A549 (cell line): ENCODE data around the gene SACM1L. TPM values are rescaled to one million over a fixed set of nuclear protein-coding genes. Genes with fewer than 3 reads are reported as not detected.

Experiments
- ATAC-seq, 2 experiments: fragments of 200-7000 bp in 1 of 2; fragments of >200 bp in 1 of 2; cut with Nextera tagmentation in 1 of 2; cut with Tn5 transposase in 1 of 2; 3 replicates each; pipeline versions ENCODE4 v1.8.0 to v1.9.1; 2018 to 2020; ENCODE audit warnings: mild to moderate bottlenecking in 1 of 2, moderate library complexity in 1 of 2
- CTCF ChIA-PET: fragments of 300-600 bp; sonication (Branson Sonifier 250); formaldehyde crosslinking; extraction: SDS; loops from one replicate; lab custom pipeline; 2021; ENCODE audit warnings: antibody characterized with exemption, inconsistent platforms; lab: Yijun Ruan, JAX
- POLR2A ChIA-PET: fragments of 350-600 bp; formaldehyde crosslinking; extraction: SDS; loops from one replicate; lab custom pipeline; 2021; ENCODE audit warnings: antibody characterized with exemption, inconsistent platforms; lab: Yijun Ruan, JAX
- DNase-seq, 2 experiments: peaks; one replicate each; pipeline versions ENCODE4 v3.0.0 to v3.0.0-alpha.2; 2011 to 2016; ENCODE audit warnings: low read depth in 1 of 2, low spot score in 1 of 2
- FAIRE-seq: peaks from 2 replicates; lab custom pipeline; 2011; peaks lifted over from hg19 to GRCh38; lab: Jason Lieb, UNC
- H3K27ac ChIP-seq, 2 experiments: fragments of >200 bp; sonication (Bioruptor Twin); formaldehyde crosslinking; 3 replicates each; pipeline ENCODE4 v1.5.1; 2016 to 2017
- H3K4me1 ChIP-seq: fragments of >200 bp; sonication (Bioruptor Twin); formaldehyde crosslinking; 3 replicates; pipeline ENCODE4 v1.6.1; 2016
- H3K4me2 ChIP-seq: fragments of >200 bp; sonication (Bioruptor Twin); formaldehyde crosslinking; 3 replicates; pipeline ENCODE4 v1.6.1; 2016
- H3K4me3 ChIP-seq: fragments of >200 bp; sonication (Bioruptor Twin); formaldehyde crosslinking; 3 replicates; pipeline ENCODE4 v1.5.1; 2016
- H3K9me3 ChIP-seq: fragments of >200 bp; sonication (Bioruptor Twin); formaldehyde crosslinking; 3 replicates; pipeline ENCODE4 v1.6.1; 2016
- CEBPB ChIP-seq, 2 experiments: fragments of >200 bp in 1 of 2; sonication (Bioruptor Twin) in 1 of 2; formaldehyde crosslinking in 1 of 2; IDR thresholded peaks; 2 replicates each; pipeline ENCODE4 v1.6.1; 2012 to 2016
- CHD2 ChIP-seq: fragments of 150-350 bp; IDR thresholded peaks from 2 replicates; pipeline ENCODE4 v1.6.1; 2014; ENCODE audit warnings: low read length; ENCODE audit not compliant: partially characterized antibody
- EHF ChIP-seq: fragments of 250-450 bp; sonication (Bioruptor Pico); IDR thresholded peaks from 2 replicates; pipeline ENCODE4 v1.5.0; 2020; ENCODE audit warnings: mild to moderate bottlenecking
- EP300 ChIP-seq, 2 experiments: fragments of >200 bp; sonication (Bioruptor Twin); formaldehyde crosslinking; IDR thresholded peaks; 2 replicates in 1 of 2; 3 replicates in 1 of 2; pipeline ENCODE4 v1.6.1; 2016 to 2017
- ESRRA ChIP-seq: fragments of 150-350 bp; IDR thresholded peaks from 2 replicates; pipeline ENCODE4 v1.6.1; 2014; ENCODE audit warnings: mild to moderate bottlenecking, low read length, borderline replicate concordance
- FOXS1 ChIP-seq: fragments of 250-450 bp; sonication (Bioruptor Pico); IDR thresholded peaks from 2 replicates; pipeline ENCODE4 v1.5.0; 2020; ENCODE audit warnings: mild to moderate bottlenecking, moderate library complexity
- HOXA7 ChIP-seq: fragments of 250-450 bp; sonication (Bioruptor Pico); IDR thresholded peaks from 2 replicates; pipeline ENCODE4 v1.5.0; 2020; ENCODE audit warnings: mild to moderate bottlenecking, moderate library complexity
- HOXB5 ChIP-seq: fragments of 250-450 bp; sonication (Bioruptor Pico); IDR thresholded peaks from 2 replicates; pipeline ENCODE4 v1.5.0; 2020; ENCODE audit warnings: mild to moderate bottlenecking, moderate library complexity
- MAZ ChIP-seq: fragments of 150-350 bp; IDR thresholded peaks from 2 replicates; pipeline ENCODE4 v1.6.1; 2014; ENCODE audit warnings: antibody characterized with exemption, low read depth, low read length, borderline replicate concordance
- NFE2L2 ChIP-seq: fragments of 150-350 bp; conservative IDR thresholded peaks from 2 replicates; pipeline ENCODE4 v1.6.1; 2014; ENCODE audit warnings: low read length
- NPAS2 ChIP-seq: fragments of 250-450 bp; sonication (Bioruptor Pico); IDR thresholded peaks from 2 replicates; pipeline ENCODE4 v1.8.0; 2022; ENCODE audit warnings: mild to moderate bottlenecking, moderate library complexity, borderline replicate concordance
- RCOR1 ChIP-seq: fragments of 150-350 bp; IDR thresholded peaks from 2 replicates; pipeline ENCODE4 v1.6.1; 2014; ENCODE audit warnings: antibody characterized with exemption, low read length, low read depth
- ZFP36 ChIP-seq: fragments of 450-650 bp; IDR thresholded peaks from 2 replicates; pipeline ENCODE4 v1.6.1; 2014; ENCODE audit warnings: borderline replicate concordance; ENCODE audit not compliant: partially characterized antibody
- ZNF302 ChIP-seq: fragments of 250-450 bp; sonication (Bioruptor Pico); IDR thresholded peaks from 2 replicates; pipeline ENCODE4 v1.9.0; 2021; ENCODE audit warnings: inconsistent platforms, mild to moderate bottlenecking, moderate library complexity
- ZSCAN20 ChIP-seq: fragments of 250-450 bp; sonication (Bioruptor Pico); IDR thresholded peaks from 2 replicates; pipeline ENCODE4 v1.8.0; 2022; ENCODE audit warnings: mild to moderate bottlenecking, moderate library complexity
- WGBS: methylation state at CpG from one replicate; pipeline ENCODE4 v1.1.6; 2017; ENCODE audit errors: missing lambda C conversion rate; 5-methylcytosine and 5-hydroxymethylcytosine counted together
- polyA plus RNA-seq, 4 experiments: library from polyadenylated mRNA; depleted of rRNA in 3 of 4; stranded (reverse); fragments of >200 nt; fragmentation: RNase III in 1 of 4; extraction: RNeasy Plus Mini Kit Qiagen cat#74134 plus additional on column Dnase treatment in 1 of 4; gene quantifications; 2 replicates in 3 of 4; 3 replicates in 1 of 4; pipeline ENCODE4 v1.2.3, GENCODE V29; 2011 to 2017
- TF ChIP-seq, protein P1 (sequence below): IDR thresholded peaks from 2 replicates; pipeline ENCODE4 v1.6.1; 2012; ENCODE audit warnings: low read depth, borderline replicate concordance
- TF ChIP-seq, protein P2 (sequence below): fragments of >200 bp; sonication (Bioruptor Twin); formaldehyde crosslinking; IDR thresholded peaks from 3 replicates; pipeline ENCODE4 v1.5.1; 2016
- TF ChIP-seq, protein P3 (sequence below): fragments of 250-450 bp; sonication (Bioruptor Pico); IDR thresholded peaks from 2 replicates; pipeline ENCODE4 v1.5.0; 2021; ENCODE audit warnings: mild to moderate bottlenecking, moderate library complexity, borderline replicate concordance
- TF ChIP-seq, protein P4 (sequence below): fragments of 200-600 bp; sonication (generic); IDR thresholded peaks from 2 replicates; pipeline ENCODE4 v1.6.1; 2016; ENCODE audit warnings: antibody characterized with exemption, mild to moderate bottlenecking, moderate library complexity
- TF ChIP-seq, protein P5 (sequence below): fragments of >200 bp; sonication (Bioruptor Twin); formaldehyde crosslinking; IDR thresholded peaks from 3 replicates; pipeline ENCODE4 v1.6.1; 2016

The SACM1L gene
- polyA plus RNA-seq, 2 of the 4 experiments (the other 2 are of a cell fraction): 21.1 to 27.8 TPM

DNA sequence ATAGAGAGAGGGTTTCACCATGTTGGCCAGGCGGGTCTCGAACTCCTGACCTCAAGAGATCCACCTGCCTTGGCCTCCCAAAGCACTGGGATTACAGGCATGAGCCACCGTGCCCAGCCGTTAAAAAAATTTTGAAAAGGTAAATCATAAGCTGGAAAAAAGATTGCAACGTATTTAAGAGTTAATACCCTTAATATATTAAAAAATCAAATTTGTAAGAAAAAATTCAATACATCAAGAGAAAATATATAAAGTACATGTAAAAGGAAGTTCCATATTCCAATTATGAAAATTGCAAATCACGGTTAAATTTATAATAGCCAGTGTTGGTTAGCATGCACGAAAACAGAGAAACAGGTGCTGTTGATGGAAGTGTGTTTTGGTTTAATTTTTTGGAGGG, 2.3 kb upstream of the SACM1L start:
- WGBS: 85% methylated on average over 7 of the region's 7 CpGs
- H3K4me2 ChIP-seq: no peak overlapping the region
- peaks cover 10% of the 10 kb centered on the region; the same call in 2 of the 3 replicates for H3K4me1 ChIP-seq
- ATAC-seq (no peak), FAIRE-seq (no peak), DNase-seq (no peak)
- ChIA-PET CTCF (no interaction called here), POLR2A (no interaction called here)
- H3K27ac ChIP-seq: no peak overlapping the region
- no peaks in the 10 kb centered on the region for H3K9me3 ChIP-seq
- TF ChIP-seq, protein P1, sequence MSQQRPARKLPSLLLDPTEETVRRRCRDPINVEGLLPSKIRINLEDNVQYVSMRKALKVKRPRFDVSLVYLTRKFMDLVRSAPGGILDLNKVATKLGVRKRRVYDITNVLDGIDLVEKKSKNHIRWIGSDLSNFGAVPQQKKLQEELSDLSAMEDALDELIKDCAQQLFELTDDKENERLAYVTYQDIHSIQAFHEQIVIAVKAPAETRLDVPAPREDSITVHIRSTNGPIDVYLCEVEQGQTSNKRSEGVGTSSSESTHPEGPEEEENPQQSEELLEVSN: no peak
- TF ChIP-seq NPAS2 (CRISPR knock-in tag) (no peak), HOXB5 (CRISPR knock-in tag) (no peak), MAZ (no peak), ESRRA (no peak), EHF (CRISPR knock-in tag) (no peak), HOXA7 (no peak), ZNF302 (CRISPR knock-in tag) (no peak), ZFP36 (no peak), EP300 (IDR thresholded peaks at IDR 0.05) (no peak), RCOR1 (no peak), NFE2L2 (no peak), FOXS1 (no peak), ZSCAN20 (no peak), CEBPB (IDR thresholded peaks at IDR 0.05) (no peak), CHD2 (no peak)
- TF ChIP-seq, protein P2, sequence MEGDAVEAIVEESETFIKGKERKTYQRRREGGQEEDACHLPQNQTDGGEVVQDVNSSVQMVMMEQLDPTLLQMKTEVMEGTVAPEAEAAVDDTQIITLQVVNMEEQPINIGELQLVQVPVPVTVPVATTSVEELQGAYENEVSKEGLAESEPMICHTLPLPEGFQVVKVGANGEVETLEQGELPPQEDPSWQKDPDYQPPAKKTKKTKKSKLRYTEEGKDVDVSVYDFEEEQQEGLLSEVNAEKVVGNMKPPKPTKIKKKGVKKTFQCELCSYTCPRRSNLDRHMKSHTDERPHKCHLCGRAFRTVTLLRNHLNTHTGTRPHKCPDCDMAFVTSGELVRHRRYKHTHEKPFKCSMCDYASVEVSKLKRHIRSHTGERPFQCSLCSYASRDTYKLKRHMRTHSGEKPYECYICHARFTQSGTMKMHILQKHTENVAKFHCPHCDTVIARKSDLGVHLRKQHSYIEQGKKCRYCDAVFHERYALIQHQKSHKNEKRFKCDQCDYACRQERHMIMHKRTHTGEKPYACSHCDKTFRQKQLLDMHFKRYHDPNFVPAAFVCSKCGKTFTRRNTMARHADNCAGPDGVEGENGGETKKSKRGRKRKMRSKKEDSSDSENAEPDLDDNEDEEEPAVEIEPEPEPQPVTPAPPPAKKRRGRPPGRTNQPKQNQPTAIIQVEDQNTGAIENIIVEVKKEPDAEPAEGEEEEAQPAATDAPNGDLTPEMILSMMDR: no peak
- TF ChIP-seq, protein P3, sequence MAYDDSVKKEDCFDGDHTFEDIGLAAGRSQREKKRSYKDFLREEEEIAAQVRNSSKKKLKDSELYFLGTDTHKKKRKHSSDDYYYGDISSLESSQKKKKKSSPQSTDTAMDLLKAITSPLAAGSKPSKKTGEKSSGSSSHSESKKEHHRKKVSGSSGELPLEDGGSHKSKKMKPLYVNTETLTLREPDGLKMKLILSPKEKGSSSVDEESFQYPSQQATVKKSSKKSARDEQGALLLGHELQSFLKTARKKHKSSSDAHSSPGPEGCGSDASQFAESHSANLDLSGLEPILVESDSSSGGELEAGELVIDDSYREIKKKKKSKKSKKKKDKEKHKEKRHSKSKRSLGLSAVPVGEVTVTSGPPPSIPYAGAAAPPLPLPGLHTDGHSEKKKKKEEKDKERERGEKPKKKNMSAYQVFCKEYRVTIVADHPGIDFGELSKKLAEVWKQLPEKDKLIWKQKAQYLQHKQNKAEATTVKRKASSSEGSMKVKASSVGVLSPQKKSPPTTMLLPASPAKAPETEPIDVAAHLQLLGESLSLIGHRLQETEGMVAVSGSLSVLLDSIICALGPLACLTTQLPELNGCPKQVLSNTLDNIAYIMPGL (CRISPR knock-in tag): no peak
- TF ChIP-seq, protein P4, sequence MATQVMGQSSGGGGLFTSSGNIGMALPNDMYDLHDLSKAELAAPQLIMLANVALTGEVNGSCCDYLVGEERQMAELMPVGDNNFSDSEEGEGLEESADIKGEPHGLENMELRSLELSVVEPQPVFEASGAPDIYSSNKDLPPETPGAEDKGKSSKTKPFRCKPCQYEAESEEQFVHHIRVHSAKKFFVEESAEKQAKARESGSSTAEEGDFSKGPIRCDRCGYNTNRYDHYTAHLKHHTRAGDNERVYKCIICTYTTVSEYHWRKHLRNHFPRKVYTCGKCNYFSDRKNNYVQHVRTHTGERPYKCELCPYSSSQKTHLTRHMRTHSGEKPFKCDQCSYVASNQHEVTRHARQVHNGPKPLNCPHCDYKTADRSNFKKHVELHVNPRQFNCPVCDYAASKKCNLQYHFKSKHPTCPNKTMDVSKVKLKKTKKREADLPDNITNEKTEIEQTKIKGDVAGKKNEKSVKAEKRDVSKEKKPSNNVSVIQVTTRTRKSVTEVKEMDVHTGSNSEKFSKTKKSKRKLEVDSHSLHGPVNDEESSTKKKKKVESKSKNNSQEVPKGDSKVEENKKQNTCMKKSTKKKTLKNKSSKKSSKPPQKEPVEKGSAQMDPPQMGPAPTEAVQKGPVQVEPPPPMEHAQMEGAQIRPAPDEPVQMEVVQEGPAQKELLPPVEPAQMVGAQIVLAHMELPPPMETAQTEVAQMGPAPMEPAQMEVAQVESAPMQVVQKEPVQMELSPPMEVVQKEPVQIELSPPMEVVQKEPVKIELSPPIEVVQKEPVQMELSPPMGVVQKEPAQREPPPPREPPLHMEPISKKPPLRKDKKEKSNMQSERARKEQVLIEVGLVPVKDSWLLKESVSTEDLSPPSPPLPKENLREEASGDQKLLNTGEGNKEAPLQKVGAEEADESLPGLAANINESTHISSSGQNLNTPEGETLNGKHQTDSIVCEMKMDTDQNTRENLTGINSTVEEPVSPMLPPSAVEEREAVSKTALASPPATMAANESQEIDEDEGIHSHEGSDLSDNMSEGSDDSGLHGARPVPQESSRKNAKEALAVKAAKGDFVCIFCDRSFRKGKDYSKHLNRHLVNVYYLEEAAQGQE: no peak
- TF ChIP-seq, protein P5, sequence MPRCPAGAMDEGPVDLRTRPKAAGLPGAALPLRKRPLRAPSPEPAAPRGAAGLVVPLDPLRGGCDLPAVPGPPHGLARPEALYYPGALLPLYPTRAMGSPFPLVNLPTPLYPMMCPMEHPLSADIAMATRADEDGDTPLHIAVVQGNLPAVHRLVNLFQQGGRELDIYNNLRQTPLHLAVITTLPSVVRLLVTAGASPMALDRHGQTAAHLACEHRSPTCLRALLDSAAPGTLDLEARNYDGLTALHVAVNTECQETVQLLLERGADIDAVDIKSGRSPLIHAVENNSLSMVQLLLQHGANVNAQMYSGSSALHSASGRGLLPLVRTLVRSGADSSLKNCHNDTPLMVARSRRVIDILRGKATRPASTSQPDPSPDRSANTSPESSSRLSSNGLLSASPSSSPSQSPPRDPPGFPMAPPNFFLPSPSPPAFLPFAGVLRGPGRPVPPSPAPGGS: no peak
- no peak overlapping the region for H3K4me3 ChIP-seq
